ENCODE measurements around the gene GTF2H2.
"Not testable (repeated sequence)": the region's sequence is repeated elsewhere in the genome, so short reads cannot be mapped to it uniquely, and the experiment has no call there.

The GTF2H2 gene

GRCh38 chr5:71067262-71067928 is at the start of gene GTF2H2:
TSS of gene GTF2H2 (minus strand) at chr5:71067676. CDS start at chr5:71062763, 4,913 bp downstream.
- DNase-seq, result not testable (repeated sequence)

- not testable (repeated sequence) for DNase-seq
These were observed 42.3 kb upstream of the GTF2H2 start for GRCh38 chr5:71109730-71110275.

- DNase-seq, result not testable (repeated sequence)
These were observed 32.5 kb upstream of the GTF2H2 start for GRCh38 chr5:71099996-71100395.

GRCh38 chr5:71097930-71098203 is 30.4 kb upstream of the GTF2H2 start:
- DNase-seq, result not testable (repeated sequence)

- DNase-seq, result not testable (repeated sequence)
These were observed 29.9 kb upstream of the GTF2H2 start for GRCh38 chr5:71097173-71097929.

GRCh38 chr5:71089773-71090172 is 22.3 kb upstream of the GTF2H2 start:
- not testable (repeated sequence) for DNase-seq

- DNase-seq, result not testable (repeated sequence)
These were observed 21.3 kb upstream of the GTF2H2 start for GRCh38 chr5:71088754-71089153.

- not testable (repeated sequence) for DNase-seq
These were observed 18.7 kb upstream of the GTF2H2 start for GRCh38 chr5:71086145-71086544.

GRCh38 chr5:71084280-71085063 is 17.0 kb upstream of the GTF2H2 start:
- DNase-seq, result not testable (repeated sequence)

GRCh38 chr5:71082898-71083297 is 15.4 kb upstream of the GTF2H2 start:
- DNase-seq, result not testable (repeated sequence)

- DNase-seq, result not testable (repeated sequence)
These were observed 14.9 kb upstream of the GTF2H2 start for GRCh38 chr5:71082340-71082739.

- DNase-seq, result not testable (repeated sequence)
These were observed 6.2 kb downstream of the GTF2H2 start for GRCh38 chr5:71061322-71061721.

- not testable (repeated sequence) for DNase-seq
These were observed 8.1 kb downstream of the GTF2H2 start for GRCh38 chr5:71059426-71059825.

GRCh38 chr5:71044808-71045207 is 22.7 kb downstream of the GTF2H2 start:
- not testable (repeated sequence) for DNase-seq

GRCh38 chr5:71044128-71044527 is 23.3 kb downstream of the GTF2H2 start:
- not testable (repeated sequence) for DNase-seq

- not testable (repeated sequence) for DNase-seq
These were observed 36.3 kb downstream of the GTF2H2 start for GRCh38 chr5:71031046-71031776.

GRCh38 chr5:71025289-71025953 is 42.1 kb downstream of the GTF2H2 start, which contains the start of gene NAIP:
TSS of gene NAIP (minus strand) at chr5:71025339. CDS start at chr5:71012915, 12,424 bp downstream.
- not testable (repeated sequence) for DNase-seq

GRCh38 chr5:71020643-71021042 is 46.8 kb downstream of the GTF2H2 start:
- DNase-seq, result not testable (repeated sequence)

- DNase-seq, result not testable (repeated sequence)
These were observed 49.0 kb downstream of the GTF2H2 start for GRCh38 chr5:71018376-71019005.

GRCh38 chr5:71014176-71014575 is 53.3 kb downstream of the GTF2H2 start:
- DNase-seq, result no peak

- DNase-seq, result no peak
These were observed 53.9 kb downstream of the GTF2H2 start for GRCh38 chr5:71013575-71013974.

All from bone marrow (tissue), 2 donors.